Measurements from ENCODE around the gene ZNF518B. TPM values are rescaled to one million over a fixed set of nuclear protein-coding genes. Genes with fewer than 3 reads are reported as not detected.
A peak's percentile ranks its signal among the peaks of the same experiment; 100 is the strongest.

The ZNF518B gene
- total and polyA plus RNA-seq, 9 of the 15 experiments (the other 6 are each of a cell fraction or from before 2014, with no cell fraction given): 13.1 to 48.9 (median 37.5) TPM

DNA sequence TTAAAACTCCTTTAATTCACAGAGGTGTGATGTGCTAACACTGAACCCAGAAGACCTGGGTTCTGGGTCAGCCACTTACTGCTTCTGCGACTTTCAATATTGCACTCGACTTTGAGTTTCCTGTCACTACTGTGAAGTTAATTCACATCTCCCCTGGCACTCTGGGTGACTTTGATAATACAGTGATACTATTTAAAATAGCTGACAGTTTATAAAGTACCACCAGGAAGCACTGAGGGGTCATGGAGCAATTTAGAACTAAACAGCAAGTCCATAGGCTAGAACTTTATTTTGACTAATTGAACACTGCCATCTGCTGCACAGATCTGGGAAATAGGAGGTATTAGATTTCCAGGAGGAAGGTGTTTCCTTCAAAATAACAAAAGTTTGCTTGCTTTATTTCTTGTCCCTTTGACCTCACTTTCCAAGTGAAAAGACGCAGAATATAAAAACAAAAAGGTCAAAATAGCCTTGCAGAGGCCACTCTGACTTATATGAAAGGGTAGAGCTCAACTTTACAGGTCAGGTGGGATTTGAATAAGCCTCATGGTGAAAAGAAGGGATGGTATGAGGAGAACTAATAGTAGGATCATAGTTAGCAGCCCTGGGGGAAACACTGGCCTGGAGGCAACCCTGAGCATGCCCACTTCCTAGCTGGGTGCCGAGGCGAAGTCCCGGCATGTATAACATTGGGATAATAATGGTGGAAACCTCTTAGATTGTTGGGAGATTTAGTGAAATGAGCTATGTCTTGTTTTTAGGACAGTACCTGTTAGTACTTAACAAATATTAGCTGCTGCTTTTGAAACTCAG lies 53.4 kb downstream of the ZNF518B start (continued):
- TF ChIP-seq, protein P1, sequence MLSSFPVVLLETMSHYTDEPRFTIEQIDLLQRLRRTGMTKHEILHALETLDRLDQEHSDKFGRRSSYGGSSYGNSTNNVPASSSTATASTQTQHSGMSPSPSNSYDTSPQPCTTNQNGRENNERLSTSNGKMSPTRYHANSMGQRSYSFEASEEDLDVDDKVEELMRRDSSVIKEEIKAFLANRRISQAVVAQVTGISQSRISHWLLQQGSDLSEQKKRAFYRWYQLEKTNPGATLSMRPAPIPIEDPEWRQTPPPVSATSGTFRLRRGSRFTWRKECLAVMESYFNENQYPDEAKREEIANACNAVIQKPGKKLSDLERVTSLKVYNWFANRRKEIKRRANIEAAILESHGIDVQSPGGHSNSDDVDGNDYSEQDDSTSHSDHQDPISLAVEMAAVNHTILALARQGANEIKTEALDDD (IDR thresholded peaks at IDR 0.05): 0 out of 2 replicates have a peak, but pooled peaks have one; percentile 32
- TF ChIP-seq, protein P2, sequence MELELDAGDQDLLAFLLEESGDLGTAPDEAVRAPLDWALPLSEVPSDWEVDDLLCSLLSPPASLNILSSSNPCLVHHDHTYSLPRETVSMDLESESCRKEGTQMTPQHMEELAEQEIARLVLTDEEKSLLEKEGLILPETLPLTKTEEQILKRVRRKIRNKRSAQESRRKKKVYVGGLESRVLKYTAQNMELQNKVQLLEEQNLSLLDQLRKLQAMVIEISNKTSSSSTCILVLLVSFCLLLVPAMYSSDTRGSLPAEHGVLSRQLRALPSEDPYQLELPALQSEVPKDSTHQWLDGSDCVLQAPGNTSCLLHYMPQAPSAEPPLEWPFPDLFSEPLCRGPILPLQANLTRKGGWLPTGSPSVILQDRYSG (tag; conservative IDR thresholded peaks at IDR 0.05; ENCODE audit: low read depth): peak; percentile 74
- TF ChIP-seq PTTG1 (tag; IDR thresholded peaks at IDR 0.05; ENCODE audit: low read depth) (0 out of 2 replicates have a peak, but pooled peaks have one; percentile 38), JUNB (CRISPR knock-in tag; conservative IDR thresholded peaks at IDR 0.05) (no peak), NR2C2 (CRISPR knock-in tag; IDR thresholded peaks at IDR 0.05) (no peak), NR2C2 (tag; IDR thresholded peaks at IDR 0.05) (peak; percentile 67), RCOR1 (IDR thresholded peaks at IDR 0.05; ENCODE audit: borderline replicate concordance in 1 of 2, low read depth in 2 of 2, low read length in 2 of 2) (0 out of 4 replicates have a peak, but pooled peaks of 1 of the 2 experiments have one; percentile 13), NFRKB (IDR thresholded peaks at IDR 0.05; ENCODE audit: low read depth) (peak; percentile 17; the same call in 1 of the 2 replicates), ARNT (IDR thresholded peaks at IDR 0.05) (peak in 1 of 2 experiments; percentile 26; a peak in 1 of 4 replicates), POLR2AphosphoS5 (IDR thresholded peaks at IDR 0.05; ENCODE audit: control insufficient read depth, insufficient read depth, low read depth, low read length) (no peak), ZNF316 (IDR thresholded peaks at IDR 0.05) (peak; percentile 75), ZNF707 (CRISPR knock-in tag; conservative IDR thresholded peaks at IDR 0.05) (no peak)
- TF ChIP-seq, protein P3, sequence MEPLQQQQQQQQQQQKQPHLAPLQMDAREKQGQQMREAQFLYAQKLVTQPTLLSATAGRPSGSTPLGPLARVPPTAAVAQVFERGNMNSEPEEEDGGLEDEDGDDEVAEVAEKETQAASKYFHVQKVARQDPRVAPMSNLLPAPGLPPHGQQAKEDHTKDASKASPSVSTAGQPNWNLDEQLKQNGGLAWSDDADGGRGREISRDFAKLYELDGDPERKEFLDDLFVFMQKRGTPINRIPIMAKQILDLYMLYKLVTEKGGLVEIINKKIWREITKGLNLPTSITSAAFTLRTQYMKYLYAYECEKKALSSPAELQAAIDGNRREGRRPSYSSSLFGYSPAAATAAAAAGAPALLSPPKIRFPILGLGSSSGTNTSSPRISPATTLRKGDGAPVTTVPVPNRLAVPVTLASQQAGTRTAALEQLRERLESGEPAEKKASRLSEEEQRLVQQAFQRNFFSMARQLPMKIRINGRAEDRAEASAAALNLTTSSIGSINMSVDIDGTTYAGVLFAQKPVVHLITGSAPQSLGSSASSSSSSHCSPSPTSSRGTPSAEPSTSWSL (CRISPR knock-in tag; IDR thresholded peaks at IDR 0.05; ENCODE audit: borderline replicate concordance): no peak
- TF ChIP-seq, protein P4, sequence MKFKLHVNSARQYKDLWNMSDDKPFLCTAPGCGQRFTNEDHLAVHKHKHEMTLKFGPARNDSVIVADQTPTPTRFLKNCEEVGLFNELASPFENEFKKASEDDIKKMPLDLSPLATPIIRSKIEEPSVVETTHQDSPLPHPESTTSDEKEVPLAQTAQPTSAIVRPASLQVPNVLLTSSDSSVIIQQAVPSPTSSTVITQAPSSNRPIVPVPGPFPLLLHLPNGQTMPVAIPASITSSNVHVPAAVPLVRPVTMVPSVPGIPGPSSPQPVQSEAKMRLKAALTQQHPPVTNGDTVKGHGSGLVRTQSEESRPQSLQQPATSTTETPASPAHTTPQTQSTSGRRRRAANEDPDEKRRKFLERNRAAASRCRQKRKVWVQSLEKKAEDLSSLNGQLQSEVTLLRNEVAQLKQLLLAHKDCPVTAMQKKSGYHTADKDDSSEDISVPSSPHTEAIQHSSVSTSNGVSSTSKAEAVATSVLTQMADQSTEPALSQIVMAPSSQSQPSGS (CRISPR knock-in tag; IDR thresholded peaks at IDR 0.05): no peak
- TF ChIP-seq, protein P5, sequence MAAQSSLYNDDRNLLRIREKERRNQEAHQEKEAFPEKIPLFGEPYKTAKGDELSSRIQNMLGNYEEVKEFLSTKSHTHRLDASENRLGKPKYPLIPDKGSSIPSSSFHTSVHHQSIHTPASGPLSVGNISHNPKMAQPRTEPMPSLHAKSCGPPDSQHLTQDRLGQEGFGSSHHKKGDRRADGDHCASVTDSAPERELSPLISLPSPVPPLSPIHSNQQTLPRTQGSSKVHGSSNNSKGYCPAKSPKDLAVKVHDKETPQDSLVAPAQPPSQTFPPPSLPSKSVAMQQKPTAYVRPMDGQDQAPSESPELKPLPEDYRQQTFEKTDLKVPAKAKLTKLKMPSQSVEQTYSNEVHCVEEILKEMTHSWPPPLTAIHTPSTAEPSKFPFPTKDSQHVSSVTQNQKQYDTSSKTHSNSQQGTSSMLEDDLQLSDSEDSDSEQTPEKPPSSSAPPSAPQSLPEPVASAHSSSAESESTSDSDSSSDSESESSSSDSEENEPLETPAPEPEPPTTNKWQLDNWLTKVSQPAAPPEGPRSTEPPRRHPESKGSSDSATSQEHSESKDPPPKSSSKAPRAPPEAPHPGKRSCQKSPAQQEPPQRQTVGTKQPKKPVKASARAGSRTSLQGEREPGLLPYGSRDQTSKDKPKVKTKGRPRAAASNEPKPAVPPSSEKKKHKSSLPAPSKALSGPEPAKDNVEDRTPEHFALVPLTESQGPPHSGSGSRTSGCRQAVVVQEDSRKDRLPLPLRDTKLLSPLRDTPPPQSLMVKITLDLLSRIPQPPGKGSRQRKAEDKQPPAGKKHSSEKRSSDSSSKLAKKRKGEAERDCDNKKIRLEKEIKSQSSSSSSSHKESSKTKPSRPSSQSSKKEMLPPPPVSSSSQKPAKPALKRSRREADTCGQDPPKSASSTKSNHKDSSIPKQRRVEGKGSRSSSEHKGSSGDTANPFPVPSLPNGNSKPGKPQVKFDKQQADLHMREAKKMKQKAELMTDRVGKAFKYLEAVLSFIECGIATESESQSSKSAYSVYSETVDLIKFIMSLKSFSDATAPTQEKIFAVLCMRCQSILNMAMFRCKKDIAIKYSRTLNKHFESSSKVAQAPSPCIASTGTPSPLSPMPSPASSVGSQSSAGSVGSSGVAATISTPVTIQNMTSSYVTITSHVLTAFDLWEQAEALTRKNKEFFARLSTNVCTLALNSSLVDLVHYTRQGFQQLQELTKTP (IDR thresholded peaks at IDR 0.05; ENCODE audit: low read depth in 1 of 2, partially characterized antibody in 2 of 2): peak in 1 of 2 experiments; percentile 55

All from K562 (cell line).